HG03060 (cell line): ENCODE results near the gene VASP.
A peak's percentile ranks its signal among the peaks of the same experiment; 100 is the strongest.

ENCODE experiments used
- ATAC-seq: cut with Tn5 transposase; IDR thresholded peaks from one replicate; pipeline ENCODE4 v1.9.1; 2021; ENCODE audit warnings: low read depth, moderate number of reproducible peaks; ENCODE audit not compliant: unreplicated experiment

Gene VASP

DNA sequence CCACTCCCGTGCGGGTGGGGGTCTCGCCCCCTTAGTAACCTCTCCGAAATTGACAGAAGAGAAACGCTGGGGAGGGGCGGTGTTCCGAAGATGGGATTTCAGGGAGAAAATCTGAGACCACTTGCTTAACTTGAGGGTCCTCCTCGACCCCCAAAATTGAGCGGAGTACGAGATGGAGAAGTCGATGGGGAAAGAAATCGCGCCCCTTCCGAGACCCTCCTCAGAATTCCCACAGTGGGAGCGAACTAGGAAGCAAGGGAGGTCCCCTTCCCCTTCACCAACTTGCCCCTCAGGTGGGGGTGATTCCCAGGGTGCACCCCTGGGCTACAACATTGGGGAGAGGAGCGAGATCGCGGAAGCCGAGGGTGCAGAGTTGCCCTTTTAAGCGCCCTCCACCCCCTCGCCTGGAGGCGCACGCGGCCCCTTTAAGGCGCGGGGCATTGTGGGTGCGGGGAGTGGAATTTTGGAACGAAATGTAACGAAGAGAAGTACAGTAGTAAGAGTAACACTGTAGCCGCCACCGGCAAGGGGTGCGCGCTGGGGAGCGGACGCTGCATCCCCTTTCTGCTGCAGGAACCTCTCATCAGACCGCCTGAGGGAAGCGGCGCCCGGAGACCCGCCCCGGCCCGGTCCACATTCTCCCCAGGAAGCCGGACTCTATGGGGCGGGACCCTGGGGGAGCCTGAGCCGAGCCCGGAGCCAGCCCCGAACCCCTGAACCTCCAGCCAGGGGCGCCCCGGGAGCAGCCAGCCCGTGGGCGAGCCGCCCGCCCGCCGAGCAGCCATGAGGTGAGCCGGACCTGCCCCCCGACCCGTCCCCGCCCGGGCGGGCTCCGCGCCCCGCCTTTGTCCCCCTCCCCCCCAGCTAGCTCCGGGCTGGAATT, at the start of gene VASP:
TSS of gene VASP (plus strand) at position 491 of the 883 bp plus-strand sequence. CDS start at position 784, 293 bp downstream.
- ATAC-seq: peak; percentile 39

DNA sequence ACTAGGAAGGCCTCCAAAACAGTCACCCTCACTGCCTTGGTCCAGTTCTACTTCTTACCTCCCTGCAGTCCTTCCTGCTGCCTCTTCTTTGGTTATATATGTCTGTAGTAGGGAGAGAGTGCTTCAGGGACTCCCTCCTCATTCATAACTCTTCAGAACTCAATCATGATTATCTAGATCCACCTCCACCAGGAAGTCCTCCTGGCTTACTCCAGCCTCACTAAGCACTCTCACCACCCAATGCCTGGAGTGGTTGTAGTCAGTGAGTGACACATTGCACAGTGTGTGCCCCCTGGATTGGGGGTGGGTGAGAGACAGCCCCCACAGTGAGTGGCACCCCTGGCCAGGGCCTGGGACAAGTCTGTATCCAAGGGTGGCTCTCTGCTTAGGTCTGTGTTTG, 49.5 kb upstream of the VASP start:
- no peak for ATAC-seq

DNA sequence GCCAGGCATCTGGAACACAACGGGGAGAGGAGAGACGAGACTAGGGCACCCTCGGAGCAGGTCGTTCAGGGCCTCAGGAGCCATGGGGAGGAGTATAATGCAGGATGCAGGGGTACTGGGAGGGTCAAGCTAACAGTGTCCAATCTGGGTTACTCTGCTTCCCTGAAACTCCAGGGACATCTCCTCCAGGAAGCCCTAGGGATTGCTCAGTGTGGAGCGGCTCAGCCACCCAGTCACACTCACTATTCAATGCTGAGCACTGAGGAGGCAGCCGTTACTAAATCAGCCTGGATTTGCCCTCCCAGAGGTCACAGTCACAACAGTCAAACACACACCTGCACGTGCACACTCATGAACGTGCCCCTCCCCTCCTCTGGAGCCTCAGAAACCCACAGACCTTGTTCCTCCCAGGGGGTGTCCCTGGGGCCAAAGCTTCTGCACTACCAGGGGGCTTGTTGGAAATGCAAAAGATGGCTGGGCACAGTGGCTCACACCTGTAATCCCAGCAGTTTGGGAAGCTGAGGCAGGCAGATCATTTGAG, 46.4 kb upstream of the VASP start:
- no peak for ATAC-seq

DNA sequence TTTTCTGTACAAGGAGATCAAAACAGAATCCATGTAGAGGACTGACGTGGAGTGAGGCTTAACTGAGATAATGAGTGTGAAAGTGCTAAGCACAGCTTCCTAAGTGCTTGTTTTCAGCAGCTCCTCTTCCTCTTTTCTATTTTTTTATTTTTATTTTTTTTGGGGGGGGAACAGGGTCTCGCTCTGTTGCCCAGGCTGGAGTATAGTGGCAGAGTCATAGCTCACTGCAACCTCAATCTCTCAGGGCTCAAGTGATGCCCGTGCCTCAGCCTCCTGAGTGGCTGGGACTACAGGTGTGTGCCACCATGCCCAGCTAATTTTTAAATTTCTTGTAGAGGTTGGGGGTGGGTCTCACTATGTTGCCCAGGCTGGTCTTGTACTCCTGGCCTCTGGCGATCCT, 45.1 kb upstream of the VASP start:
- ATAC-seq: no peak

DNA sequence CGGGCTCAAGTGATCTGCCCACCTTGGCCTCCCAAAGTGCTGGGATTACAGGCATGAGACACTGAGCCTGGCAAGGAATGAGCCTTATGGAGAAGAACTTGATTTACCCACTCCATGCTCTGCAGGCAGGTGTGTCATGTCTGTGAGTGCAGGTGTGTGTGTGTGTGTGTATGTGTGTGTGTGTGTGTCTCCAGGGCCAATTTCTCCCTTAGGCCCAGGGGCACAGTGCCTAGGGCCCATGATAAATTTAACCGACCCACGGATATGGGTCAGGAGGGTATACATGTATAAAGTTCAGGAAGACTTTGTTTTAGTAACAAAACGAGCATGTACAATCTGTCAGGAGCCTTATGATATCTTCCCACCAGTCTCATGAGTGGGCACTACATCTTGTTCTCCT, 44.0 kb upstream of the VASP start:
- no peak for ATAC-seq

DNA sequence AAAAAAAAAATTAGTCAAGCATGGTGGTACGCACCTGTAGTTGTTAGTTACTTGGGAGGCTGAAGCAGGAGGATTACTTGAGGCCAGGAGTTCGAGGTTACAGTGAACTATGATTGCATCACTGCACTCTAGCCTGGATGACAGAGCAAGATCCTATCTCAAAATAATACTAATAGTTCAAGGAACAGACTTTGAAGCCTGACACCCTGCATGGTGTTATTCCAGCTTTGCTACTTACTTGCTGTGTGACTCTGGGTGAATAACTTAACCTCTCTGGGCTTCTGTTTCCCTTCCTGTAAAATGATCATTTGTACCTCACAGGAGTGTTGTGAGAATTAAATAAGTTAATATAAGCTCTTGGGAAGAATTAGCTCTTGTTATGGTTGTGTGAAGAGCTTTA, 43.0 kb upstream of the VASP start:
- no peak for ATAC-seq

DNA sequence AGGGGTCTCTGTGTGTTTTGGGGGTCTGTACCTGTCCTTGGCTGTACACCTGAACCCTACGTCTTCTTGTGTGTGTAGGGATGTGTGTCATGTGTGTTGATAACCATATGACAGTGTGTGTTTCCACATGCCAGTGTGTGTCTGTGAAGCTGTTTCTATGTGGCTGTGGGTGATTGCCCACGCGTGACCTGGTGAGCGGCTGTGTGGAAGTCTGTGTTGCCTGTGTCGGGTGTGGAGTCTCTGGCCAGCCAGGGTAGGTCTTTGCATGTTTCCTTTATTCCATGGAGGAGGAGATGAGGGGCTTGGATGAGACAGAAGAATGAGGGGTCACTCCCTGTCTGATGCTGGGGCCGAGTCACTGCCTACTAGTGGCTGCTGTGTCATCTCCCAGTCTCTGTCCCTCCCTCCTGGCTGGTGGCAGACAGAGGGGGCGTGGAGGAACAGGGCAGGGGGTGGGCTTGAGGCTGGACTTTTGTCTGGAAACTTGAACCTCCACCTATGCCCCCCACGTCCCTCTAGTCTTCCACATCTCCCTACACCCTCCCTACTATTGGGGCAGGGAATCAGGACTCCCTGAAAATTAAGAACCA, 42.3 kb upstream of the VASP start:
- no peak for ATAC-seq

DNA sequence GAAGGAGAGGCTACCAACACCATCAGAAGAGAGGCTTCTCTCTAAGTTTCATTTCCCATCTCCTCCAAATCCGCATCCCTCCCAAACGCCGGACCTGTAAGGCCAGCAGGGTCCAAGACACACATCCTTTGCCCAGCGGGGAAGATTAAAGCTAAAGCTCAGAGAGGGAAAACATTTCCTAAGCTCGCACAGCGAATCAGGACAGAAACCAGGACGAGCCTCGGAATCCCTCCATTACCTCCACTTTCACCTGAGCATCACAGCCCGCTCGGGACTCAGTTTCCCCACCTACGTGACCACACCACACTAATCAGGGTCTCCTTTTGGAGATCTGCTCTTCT, 40.2 kb upstream of the VASP start:
- peak; percentile 3 for ATAC-seq

DNA sequence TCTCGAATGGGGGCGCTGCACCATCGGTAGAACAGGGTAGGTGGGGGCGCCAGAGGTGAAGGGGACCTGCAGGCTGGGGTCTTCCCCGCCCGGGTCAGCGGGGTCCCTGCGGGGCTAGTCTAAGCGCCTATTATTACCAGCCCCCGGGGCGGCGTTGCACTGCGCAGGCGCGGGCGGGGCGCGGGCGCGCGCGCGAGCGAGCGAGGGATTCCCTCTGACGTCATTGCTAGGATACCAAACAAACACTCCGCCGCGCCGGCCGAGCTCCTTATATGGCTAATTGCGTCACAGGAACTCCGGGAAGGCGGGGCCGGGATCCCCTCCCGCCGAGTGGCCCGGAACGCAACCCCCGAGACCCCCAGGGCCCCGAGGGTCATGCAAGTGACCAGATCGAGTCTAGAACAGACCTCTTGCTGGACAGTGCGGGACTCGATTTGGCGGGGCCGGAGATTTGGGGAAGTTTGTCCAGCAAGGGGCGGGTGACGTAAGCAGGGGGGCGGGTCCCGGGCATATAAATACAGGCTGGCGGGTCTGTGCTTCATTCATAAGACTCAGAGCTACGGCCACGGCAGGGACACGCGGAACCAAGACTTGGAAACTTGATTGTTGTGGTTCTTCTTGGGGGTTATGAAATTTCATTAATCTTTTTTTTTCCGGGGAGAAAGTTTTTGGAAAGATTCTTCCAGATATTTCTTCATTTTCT, 39.7 kb upstream of the VASP start, which contains the start of gene FOSB:
TSS of gene FOSB (plus strand) at position 541 of the 703 bp plus-strand sequence. CDS start 591 bp downstream, outside the sequence.
- ATAC-seq: peak; percentile 42

DNA sequence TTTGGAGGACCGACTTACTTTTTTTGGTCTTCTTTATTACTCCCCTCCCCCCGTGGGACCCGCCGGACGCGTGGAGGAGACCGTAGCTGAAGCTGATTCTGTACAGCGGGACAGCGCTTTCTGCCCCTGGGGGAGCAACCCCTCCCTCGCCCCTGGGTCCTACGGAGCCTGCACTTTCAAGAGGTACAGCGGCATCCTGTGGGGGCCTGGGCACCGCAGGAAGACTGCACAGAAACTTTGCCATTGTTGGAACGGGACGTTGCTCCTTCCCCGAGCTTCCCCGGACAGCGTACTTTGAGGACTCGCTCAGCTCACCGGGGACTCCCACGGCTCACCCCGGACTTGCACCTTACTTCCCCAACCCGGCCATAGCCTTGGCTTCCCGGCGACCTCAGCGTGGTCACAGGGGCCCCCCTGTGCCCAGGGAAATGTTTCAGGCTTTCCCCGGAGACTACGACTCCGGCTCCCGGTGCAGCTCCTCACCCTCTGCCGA, 39.1 kb upstream of the VASP start:
- ATAC-seq: no peak

DNA sequence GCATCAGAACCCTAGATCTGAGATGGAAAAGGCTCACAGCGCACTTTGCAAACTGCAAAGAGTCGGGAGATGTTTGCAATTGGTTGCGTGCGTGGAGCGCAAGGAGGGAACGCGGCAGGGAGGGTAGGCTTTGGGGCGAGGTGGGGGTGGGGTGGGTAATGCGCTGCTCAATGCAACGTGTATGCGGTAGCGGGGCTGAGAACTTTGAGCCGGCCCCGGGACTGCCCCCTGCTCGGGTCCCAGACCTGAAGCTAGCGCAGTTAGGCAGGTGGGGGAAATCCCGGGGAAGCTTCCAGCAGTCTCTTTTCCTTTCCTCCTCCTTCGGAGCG, 38.5 kb upstream of the VASP start:
- peak; percentile 11 for ATAC-seq

DNA sequence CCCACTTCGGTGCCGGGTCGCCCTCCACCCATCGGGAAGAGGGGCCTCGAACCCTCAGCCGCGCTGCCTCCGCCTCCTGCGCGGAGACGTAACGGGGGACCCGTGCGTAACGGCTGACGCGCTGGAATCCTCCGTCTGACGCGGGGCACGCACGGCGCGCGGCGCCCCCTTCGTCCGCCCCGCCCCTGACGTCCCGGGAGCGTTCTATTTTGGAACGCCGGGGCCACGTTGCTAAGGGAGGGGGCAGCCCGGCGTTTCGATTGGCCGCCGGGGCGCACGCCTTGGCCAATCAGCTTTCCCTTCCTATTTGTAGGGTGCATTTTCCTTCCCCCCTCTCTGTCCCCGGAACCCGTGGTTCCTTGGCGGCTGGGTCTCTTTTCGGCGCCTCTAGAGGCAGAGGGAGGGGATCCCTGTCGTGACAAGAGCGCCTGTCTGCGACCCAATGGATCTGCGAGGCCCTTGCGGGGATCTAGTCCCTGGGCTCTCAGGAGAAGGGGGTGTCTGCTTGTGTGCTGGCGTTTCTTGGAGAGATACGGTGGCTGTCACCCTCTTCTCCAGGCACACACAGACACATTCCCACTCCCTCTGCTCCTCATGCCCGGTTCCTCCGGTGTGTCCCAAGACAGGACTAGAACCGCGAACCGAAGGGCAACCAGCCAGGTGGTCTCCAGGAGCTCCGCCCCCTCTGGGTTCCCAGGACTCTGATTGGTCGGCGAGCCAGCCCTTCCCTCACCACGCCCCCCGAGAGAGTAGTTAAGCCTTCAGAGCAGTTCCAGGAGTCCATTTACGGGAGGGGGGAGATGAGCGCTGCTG, 37.9 kb upstream of the VASP start:
- ATAC-seq: peak; percentile 31

DNA sequence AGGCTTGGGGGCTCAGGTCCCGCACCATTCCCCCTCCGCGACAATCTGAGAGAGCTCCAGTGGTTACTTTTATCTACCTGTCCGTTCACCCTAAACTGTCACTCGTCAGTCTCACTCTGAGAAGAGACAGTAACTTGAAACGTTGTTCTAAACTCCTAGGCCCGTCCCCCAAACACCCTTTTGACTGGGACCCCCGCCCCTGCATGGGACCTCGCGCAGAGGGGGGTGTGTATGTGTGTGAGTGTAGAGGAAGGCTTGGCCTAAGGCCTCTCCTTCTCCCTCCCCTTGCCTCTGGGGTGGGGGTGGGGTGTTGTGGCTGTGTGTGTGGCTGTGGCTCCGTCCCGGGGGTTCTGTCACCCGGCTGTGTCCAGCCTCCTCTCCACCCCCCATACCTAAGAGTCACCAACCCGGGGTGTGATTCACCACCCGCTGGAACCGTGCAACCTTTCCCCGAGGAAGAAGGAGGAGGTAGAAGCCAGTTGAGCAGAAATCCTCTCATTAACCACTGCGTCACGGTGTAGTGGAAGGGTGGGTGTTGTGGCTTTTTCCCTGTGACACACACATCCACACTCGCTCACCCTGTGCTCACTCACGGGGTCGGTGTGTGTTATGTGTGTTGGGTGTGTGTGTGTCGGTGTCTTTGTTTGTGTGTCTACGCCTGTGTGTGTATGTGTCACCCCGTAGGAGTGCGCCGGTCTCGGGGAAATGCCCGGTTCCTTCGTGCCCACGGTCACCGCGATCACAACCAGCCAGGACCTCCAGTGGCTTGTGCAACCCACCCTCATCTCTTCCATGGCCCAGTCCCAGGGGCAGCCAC, 37.1 kb upstream of the VASP start:
- no peak for ATAC-seq

DNA sequence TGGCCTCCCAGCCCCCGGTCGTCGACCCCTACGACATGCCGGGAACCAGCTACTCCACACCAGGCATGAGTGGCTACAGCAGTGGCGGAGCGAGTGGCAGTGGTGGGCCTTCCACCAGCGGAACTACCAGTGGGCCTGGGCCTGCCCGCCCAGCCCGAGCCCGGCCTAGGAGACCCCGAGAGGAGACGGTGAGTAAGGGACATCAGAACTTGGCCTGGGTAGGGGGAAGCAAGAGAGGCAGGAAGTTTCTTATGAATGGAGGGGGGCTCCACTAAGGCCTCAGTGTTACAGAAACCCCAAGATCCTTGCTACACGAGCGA, 36.6 kb upstream of the VASP start:
- ATAC-seq: no peak

DNA sequence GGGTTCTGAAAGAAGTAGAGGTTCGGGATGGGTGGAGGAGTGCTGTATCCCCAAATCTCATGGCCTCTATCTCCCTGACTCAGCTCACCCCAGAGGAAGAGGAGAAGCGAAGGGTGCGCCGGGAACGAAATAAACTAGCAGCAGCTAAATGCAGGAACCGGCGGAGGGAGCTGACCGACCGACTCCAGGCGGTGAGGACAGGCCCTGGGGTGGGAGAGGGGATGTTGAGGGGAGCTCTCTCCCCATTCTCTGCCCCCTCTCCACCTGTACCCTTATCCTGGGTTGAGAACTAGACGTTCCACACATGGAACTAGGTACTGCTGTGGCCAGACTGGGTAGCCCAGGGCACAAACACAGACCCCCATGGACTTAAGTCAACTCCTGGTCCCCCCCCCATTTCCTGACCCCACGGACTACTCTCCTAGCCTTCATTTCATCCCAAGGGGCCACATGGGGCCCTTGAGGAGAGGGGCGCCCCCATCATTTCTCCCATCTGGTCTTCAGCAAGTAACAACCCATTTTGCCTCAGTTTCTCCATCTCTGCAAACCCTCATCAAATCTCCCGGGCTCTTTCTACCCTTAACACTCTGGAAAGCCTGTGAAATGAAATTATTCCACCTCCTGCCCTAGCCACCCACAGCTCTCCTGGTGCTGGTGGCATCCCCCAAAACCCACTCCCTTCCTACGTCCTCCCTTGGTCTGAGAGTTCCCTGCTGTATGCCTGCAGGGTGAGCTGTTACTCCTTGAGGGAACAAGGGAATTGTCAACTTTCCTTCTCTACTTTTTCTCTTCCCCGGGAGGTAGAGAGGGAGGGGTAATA, 36.0 kb upstream of the VASP start:
- ATAC-seq: no peak

DNA sequence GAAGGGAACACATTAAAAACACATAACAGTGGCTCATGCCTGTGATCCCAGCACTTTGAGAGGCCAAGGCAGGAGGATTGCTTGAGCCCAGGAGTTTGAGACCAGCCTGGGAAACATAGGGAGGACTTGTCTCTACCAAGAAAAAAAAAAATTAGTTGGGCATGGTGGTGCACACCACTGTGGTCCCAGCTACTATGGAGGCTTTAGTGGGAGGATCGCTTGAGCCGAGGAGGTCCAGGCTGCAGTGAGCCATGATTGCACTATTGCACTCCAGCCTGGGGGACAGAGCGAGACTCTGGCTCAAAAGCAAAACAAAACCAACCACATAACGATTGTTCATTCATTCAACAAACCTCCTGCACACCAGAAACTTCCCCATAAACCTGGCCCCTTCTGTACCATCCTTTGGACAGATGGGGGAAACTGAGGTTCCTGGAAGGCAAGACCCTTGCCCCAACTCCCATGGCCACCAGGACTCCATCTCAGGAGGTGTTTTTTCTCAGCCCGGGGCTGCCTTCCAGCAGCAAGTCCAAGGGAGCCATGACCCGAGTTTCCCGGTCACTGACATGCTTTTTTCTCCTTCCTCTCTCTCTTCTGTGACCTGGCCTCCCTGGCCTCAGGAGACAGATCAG, 35.2 kb upstream of the VASP start:
- no peak for ATAC-seq

DNA sequence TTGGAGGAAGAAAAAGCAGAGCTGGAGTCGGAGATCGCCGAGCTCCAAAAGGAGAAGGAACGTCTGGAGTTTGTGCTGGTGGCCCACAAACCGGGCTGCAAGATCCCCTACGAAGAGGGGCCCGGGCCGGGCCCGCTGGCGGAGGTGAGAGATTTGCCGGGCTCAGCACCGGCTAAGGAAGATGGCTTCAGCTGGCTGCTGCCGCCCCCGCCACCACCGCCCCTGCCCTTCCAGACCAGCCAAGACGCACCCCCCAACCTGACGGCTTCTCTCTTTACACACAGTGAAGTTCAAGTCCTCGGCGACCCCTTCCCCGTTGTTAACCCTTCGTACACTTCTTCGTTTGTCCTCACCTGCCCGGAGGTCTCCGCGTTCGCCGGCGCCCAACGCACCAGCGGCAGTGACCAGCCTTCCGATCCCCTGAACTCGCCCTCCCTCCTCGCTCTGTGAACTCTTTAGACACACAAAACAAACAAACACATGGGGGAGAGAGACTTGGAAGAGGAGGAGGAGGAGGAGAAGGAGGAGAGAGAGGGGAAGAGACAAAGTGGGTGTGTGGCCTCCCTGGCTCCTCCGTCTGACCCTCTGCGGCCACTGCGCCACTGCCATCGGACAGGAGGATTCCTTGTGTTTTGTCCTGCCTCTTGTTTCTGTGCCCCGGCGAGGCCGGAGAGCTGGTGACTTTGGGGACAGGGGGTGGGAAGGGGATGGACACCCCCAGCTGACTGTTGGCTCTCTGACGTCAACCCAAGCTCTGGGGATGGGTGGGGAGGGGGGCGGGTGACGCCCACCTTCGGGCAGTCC, 34.5 kb upstream of the VASP start:
- ATAC-seq: no peak

DNA sequence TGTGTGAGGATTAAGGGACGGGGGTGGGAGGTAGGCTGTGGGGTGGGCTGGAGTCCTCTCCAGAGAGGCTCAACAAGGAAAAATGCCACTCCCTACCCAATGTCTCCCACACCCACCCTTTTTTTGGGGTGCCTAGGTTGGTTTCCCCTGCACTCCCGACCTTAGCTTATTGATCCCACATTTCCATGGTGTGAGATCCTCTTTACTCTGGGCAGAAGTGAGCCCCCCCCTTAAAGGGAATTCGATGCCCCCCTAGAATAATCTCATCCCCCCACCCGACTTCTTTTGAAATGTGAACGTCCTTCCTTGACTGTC, 34.0 kb upstream of the VASP start:
- ATAC-seq: no peak
